WTC11 (cell line): ENCODE results near the gene FGD2.

Source experiments
- ZNF423 ChIP-seq: fragments of 250-450 bp; sonication (Bioruptor Pico); IDR thresholded peaks from 2 replicates; pipeline ENCODE4 v2.1.2; 2022; ENCODE audit warnings: mild to moderate bottlenecking, moderate library complexity
- TF ChIP-seq, protein P1 (sequence below): fragments of 200-600 bp; IDR thresholded peaks from 2 replicates; pipeline ENCODE4 v1.8.0; 2022; ENCODE audit warnings: antibody characterized with exemption

DNA sequence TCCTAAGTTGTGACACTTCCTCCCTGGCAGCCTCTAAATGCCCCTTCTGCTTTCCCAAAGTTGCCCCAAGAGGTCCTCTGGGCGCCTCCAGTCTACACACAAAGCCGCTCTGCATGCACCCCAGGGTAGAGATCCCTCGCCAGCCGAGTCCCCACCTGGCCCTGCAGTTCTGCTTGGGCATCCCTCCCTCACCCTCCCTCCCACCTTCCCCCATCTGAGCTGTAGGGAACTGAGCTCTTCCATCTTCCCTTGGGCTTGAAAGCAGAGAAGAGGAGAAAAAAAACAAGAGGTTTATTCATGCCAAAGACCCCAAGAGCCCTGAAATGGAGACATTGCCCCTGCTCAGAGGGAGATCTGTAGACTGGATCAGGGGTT, 5.7 kb upstream of the FGD2 start:
- TF ChIP-seq, protein P1, sequence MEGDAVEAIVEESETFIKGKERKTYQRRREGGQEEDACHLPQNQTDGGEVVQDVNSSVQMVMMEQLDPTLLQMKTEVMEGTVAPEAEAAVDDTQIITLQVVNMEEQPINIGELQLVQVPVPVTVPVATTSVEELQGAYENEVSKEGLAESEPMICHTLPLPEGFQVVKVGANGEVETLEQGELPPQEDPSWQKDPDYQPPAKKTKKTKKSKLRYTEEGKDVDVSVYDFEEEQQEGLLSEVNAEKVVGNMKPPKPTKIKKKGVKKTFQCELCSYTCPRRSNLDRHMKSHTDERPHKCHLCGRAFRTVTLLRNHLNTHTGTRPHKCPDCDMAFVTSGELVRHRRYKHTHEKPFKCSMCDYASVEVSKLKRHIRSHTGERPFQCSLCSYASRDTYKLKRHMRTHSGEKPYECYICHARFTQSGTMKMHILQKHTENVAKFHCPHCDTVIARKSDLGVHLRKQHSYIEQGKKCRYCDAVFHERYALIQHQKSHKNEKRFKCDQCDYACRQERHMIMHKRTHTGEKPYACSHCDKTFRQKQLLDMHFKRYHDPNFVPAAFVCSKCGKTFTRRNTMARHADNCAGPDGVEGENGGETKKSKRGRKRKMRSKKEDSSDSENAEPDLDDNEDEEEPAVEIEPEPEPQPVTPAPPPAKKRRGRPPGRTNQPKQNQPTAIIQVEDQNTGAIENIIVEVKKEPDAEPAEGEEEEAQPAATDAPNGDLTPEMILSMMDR, result no peak
- no peak for TF ChIP-seq ZNF423 (CRISPR knock-in tag)
